ENCODE measurements around the gene FAM47E. TPM values are rescaled to one million over a fixed set of nuclear protein-coding genes. Genes with fewer than 3 reads are reported as not detected.

Gene FAM47E
- total and polyA plus RNA-seq, 2 of the 8 experiments (the other 6 are each of a cell fraction or from before 2014, with no cell fraction given), result 1.3 to 1.4 TPM

GRCh38 chr4:76298227-76298626, 46.7 kb downstream of the FAM47E start:
- H2BK20ac ChIP-seq (ENCODE audit: low read length), result no peak overlapping the region
- no peak overlapping the region for H3K4ac ChIP-seq (replicated peaks; ENCODE audit: insufficient read length, low read depth, low read length)
- no peak overlapping the region for H3K18ac ChIP-seq (ENCODE audit: extremely low read depth, low read length)
- H3K4me3 ChIP-seq (ENCODE audit: extremely low read depth in 1 of 4, insufficient read depth in 2 of 4, low read depth in 3 of 4, low read length in 4 of 4), result no peak overlapping the region
- H3K14ac ChIP-seq (ENCODE audit: insufficient read length), result no peak overlapping the region
- H3K23me2 ChIP-seq (ENCODE audit: low read depth, low read length), result no peaks in the 10 kb centered on the region
- no peak overlapping the region for H2BK120ac ChIP-seq (replicated peaks; ENCODE audit: low read depth, low read length)
- H2BK15ac ChIP-seq (ENCODE audit: low read length), result no peak overlapping the region
- H3K9me3 ChIP-seq (ENCODE audit: insufficient read depth in 2 of 2, low read depth in 1 of 2, low read length in 1 of 2), result peaks cover 0 to 10% of the 10 kb centered on the region in 2 experiments; a peak in 2 of 4 replicates
- no peak overlapping the region for H2AK5ac ChIP-seq (ENCODE audit: low read depth, low read length)
- DNase-seq (ENCODE audit: low read depth in 1 of 2, low spot score in 2 of 2) (no peak), FAIRE-seq (no peak)
- ChIA-PET CTCF (ENCODE audit: partially characterized antibody) (interaction anchor here (5.2 kb wide), 1 partner anchor 80 kb away, joined by 24 read pairs; no protein-coding TSS in a partner anchor), POLR2A (ENCODE audit: partially characterized antibody) (no interaction called here)
- no peaks in the 10 kb centered on the region for H4K20me1 ChIP-seq (replicated peaks in 1 of 2; ENCODE audit: control insufficient read depth in 1 of 2, insufficient read depth in 2 of 2, low read length in 2 of 2)
- H3K27me3 ChIP-seq (replicated peaks in 1 of 4; ENCODE audit: control insufficient read depth in 3 of 4, extremely low read depth in 1 of 4, insufficient read depth in 3 of 4, low read length in 3 of 4), result no peaks in the 10 kb centered on the region
- H3K79me2 ChIP-seq (ENCODE audit: control insufficient read depth in 1 of 2, insufficient read depth in 2 of 2, low read length in 2 of 2), result no peaks in the 10 kb centered on the region
- H3K4me2 ChIP-seq (ENCODE audit: insufficient read depth in 1 of 2, low read depth in 2 of 2, low read length in 2 of 2), result no peak overlapping the region
- H3K4me1 ChIP-seq (replicated peaks in 1 of 4; ENCODE audit: control insufficient read depth in 3 of 4, insufficient read depth in 4 of 4, low read length in 3 of 4), result no peaks in the 10 kb centered on the region
- no peak overlapping the region for H3K9ac ChIP-seq (replicated peaks in 1 of 4; ENCODE audit: extremely low read depth in 1 of 4, low read depth in 3 of 4, low read length in 3 of 4)
- no peak overlapping the region for H3K56ac ChIP-seq (replicated peaks; ENCODE audit: insufficient read length, low read depth, low read length)
- no peak overlapping the region for H3K23ac ChIP-seq (ENCODE audit: insufficient read length)
- H2BK12ac ChIP-seq (ENCODE audit: low read depth, low read length), result no peak overlapping the region
- no peak overlapping the region for H2BK5ac ChIP-seq (ENCODE audit: low read depth, low read length)
- H2AFZ ChIP-seq (ENCODE audit: low read length), result no peak overlapping the region
- no peaks in the 10 kb centered on the region for H3K79me1 ChIP-seq (ENCODE audit: low read depth, low read length)
- H4K8ac ChIP-seq (ENCODE audit: extremely low read depth, insufficient read depth, low read length), result no peak overlapping the region
- H3K36me3 ChIP-seq (ENCODE audit: control insufficient read depth in 2 of 4, insufficient read depth in 4 of 4, low read length in 3 of 4), result no peaks in the 10 kb centered on the region
- H3K27ac ChIP-seq (ENCODE audit: low read depth, low read length), result no peak overlapping the region
- no peak overlapping the region for H4K5ac ChIP-seq (ENCODE audit: insufficient read length, low read depth, low read length)
- H4K91ac ChIP-seq (replicated peaks; ENCODE audit: insufficient read length, low read length), result no peak overlapping the region
- TF ChIP-seq RBBP5 (IDR thresholded peaks at IDR 0.05; ENCODE audit: borderline replicate concordance, low read depth, low read length) (no peak), CHD1 (IDR thresholded peaks at IDR 0.05; ENCODE audit: low read depth, low read length) (no peak), EZH2 (IDR thresholded peaks at IDR 0.05; ENCODE audit: low read depth, low read length, severe bottlenecking) (no peak), TAF7 (optimal IDR thresholded peaks at IDR 0.05; ENCODE audit: borderline replicate concordance, low read depth, low read length) (no peak), TBP (IDR thresholded peaks at IDR 0.05; ENCODE audit: low read depth, low read length) (no peak), KDM5A (IDR thresholded peaks at IDR 0.05; ENCODE audit: low read length) (no peak), CREB1 (IDR thresholded peaks at IDR 0.05) (no peak)

Data from H1 (cell line).